Right ventricle myocardium superior (tissue), 1 donor: Measurements from ENCODE around the gene ARF1. TPM values are rescaled to one million over a fixed set of nuclear protein-coding genes. Genes with fewer than 3 reads are reported as not detected.

ENCODE experiments used
- ATAC-seq: fragments of 200-7000 bp; cut with Tn5 transposase; one replicate; pipeline ENCODE4 v1.9.1; 2020; ENCODE audit warnings: mild to moderate bottlenecking; ENCODE audit not compliant: poor library complexity
- DNase-seq: peaks from one replicate; pipeline ENCODE4 v3.0.0-alpha.2; 2020
- intact Hi-C: fragments of 100-400 bp; cut with DNase I; formaldehyde crosslinking; loops from one replicate; pipeline ENCODE4 v1.11.2; 2022
- total RNA-seq: library from RNA; stranded (reverse); fragmentation: NEBNext Ultra II Directional; extraction: Animal tissue kit (Norgen Biotek cat#: 25700); gene quantifications from one replicate; pipeline ENCODE4 v1.2.1, GENCODE V29; 2021
- donor health status: DM: no; HTN: yes; CAD: no; lungs with severe emphysema.

The ARF1 gene
- total RNA-seq, 1 donor from 2014 or later: 251 TPM

GRCh38 chr1:228065543-228066347 is 16.8 kb upstream of the ARF1 start:
- intact Hi-C loops: no loop called here
- ATAC-seq (no peak), DNase-seq (no peak)

- ATAC-seq (no peak), DNase-seq (no peak)
- intact Hi-C loops: no loop called here
Observed at GRCh38 chr1:228066416-228066815, 16.1 kb upstream of the ARF1 start.

DNA sequence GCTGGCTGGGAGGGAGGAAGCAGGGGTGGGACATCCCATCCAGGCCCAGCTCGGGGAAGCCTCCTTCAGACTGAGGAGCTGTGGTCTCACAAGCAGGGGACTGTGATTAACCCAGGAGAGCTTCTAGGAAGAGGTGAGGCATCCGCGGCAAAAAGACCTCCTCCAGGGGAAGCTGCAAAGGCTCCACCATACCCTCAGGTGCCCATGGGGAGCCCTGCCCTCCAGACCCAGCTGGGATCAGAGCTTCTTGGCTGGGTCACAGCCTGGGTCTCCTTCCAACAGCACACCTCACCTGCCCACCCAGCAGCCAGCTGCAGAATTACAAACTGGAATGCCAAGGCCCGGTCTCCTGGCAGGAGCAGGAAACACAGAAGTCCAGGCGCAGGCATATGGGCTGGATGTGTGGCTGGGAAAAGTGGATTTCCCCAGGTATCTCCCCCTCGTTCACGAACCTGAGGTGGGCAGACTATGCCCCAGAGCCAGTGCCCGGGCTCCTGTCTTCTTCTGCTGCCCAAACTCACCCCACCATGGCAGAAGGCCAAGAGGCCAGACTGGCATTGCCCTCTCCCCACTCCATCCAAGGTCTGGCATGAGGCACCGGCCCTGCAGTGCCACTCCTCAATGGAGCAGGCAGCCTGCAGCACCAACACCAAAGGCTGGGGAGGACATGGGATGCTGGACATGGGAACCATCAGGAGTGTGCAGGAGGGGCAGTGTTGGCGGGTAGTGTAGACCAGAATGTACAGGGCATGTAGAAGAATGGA is 15.4 kb upstream of the ARF1 start:
- ATAC-seq (no peak), DNase-seq (peak; percentile 25)
- intact Hi-C loops: no loop called here

- ATAC-seq: no peak
Observed at GRCh38 chr1:228068359-228068758, 14.1 kb upstream of the ARF1 start.

GRCh38 chr1:228070173-228070572 is 12.3 kb upstream of the ARF1 start:
- intact Hi-C loops: no loop called here
- DNase-seq (no peak), ATAC-seq (no peak)

More at GRCh38 chr1:228068359-228068758, 14.1 kb upstream of the ARF1 start:
- no peak for DNase-seq
- intact Hi-C loops: no loop called here

DNA sequence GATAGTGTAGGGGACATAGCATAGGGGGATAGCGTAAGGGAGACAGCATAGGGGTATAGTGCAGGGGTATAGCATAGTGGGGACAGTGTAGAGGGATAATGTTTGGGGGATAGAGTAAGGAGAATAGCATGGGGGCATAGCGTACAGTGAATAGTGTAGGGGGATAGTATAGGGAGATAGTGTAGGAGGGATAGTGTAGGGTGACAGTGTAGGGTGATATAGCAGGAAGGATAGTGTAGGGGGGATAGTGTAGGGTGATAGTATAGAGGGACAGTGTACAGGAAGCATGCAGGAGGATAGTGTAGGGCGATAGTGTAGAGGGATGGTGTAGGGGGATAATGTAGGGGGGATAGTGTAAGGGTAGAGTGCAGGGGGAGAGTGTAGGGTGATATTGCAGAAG is 11.7 kb upstream of the ARF1 start:
- intact Hi-C loops: no loop called here
- no peak for DNase-seq
- no peak for ATAC-seq

DNA sequence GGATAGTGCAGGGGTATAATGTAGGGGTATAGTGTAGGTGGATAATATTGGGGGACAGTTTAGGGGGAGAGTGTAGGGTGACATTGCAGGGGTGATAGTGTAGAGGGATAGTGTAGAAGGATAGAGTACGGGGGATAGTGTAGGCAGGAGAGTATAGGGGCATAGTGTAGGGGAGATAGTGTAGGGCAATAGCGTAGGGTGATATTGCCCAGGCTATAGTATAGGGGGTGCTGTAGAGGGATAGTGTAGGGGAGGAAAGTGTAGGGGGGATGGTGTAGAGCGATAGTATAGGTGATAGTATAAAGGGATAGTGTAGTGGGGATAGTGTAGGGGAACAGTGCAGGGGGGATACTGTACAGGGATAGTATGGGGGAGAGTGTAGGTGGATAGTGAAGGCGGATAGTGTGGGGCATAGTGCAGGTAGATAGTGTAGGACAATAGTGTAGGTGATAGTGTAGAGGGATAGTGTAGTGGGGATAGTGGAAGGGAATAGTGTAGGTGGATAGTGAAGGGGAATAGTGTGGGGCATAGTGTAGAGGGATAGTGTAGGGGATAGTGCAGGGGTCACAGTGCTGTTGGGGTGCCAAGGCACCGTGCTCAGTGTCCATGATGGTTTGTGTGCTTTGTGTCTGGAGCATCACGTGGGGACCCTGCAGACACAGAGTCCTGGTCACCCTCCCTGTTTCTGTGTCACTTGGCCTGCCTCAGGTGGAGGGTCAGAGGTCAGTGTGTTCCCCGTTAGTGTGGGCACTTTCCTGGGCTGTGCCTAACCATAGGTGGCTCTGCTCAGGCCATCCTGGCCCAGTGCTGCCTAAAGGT is 10.5 kb upstream of the ARF1 start:
- DNase-seq: peak; percentile 17
- no peak for ATAC-seq
- intact Hi-C loops: no loop called here

DNA sequence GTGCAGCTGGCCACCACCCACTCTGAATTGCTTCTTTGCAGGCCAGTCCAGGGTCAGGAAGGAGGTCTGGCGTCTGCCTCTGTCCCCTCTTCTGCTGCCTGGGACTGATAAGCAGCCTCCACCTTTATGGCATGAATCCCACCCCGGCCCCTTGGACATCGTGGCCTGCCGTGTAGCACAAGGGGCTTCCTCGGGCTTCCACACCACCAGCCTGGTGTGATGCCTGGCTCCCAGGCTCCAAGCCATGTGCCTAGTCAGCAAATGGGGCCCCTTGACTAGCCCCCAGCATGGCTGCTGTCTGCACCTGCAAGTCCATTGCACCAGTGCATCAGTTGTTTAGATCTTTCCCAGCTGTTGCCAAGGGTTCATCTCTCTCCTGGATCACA is 9.9 kb upstream of the ARF1 start:
- DNase-seq: peak; percentile 27
- intact Hi-C loops: no loop called here
- no peak for ATAC-seq

DNA sequence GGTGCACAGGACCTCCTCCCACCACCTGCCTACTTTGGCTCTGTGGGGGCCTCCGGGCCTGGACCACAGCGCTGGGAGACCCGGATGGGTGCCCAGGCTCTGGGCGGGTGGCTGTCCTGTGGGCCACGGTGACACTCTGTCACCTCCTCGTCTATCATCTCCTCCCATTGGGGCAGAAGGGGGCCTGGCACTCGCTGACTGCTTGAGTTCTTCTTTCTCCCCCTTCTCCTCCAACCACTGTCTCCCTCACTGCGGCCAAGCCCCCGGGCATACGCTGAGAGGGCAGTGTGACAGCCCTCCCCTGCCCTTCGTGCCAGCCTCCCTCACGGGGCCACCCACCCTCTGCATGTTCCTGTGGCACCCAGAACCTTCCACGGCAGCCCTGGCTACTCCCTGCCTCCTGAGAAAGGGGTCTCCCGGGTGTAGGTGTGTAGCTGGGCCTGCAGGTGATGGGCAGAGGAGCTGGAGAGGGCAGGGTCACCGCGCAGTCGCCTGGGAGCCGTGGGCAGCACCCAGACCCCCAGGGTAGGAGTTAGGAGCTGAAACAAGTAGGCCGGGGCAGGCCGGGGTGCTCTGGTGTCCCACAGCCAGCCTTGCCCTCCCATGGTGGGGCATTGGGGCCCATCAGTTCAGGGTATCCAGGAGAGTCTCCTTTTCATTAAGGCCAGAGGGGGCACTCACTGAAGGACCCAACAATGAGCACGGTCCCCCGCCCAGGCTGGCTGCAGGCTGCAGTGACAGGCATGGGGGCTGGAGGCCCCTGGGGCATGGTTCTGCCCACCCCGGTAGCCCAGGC is 9.2 kb upstream of the ARF1 start:
- ATAC-seq (no peak), DNase-seq (peak; percentile 40)
- intact Hi-C loops: no loop called here

DNA sequence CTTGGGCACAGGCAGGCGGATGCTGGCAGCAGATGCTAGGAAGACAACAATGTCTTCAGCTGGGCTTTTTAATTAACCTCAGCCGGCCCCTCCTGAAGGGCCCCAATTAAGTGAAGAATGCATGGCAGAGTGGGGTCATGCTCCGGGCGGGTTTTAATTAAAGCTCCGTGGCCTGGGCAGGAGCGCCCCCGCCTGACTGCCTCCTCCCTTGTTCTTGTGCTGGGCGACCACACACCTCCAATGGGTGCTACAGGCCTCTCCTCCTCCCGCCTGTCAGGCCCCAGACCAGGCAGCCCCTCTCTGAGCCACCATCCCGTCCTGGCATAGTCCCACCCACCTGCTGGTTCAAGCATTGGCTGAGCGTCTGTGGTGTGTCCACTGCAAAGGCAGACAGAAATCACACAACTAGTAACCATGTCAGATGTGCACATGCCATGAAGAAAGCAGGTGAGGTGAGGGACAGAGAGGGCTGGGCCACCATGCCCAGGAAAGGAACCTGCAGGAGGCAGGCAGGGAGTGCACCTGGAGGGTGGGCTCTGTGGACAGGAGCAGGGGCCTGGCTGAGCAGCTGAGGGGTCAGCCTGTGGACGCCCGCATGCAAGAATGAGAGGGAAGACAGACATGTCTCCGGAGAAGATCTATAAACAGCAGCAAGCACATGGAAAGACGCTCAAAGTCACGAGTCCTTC is 8.5 kb upstream of the ARF1 start:
- DNase-seq (peak; percentile 42), ATAC-seq (no peak)
- intact Hi-C loops: no loop called here

GRCh38 chr1:228074954-228075730 is 7.4 kb upstream of the ARF1 start:
- ATAC-seq: no peak
- DNase-seq: peak; percentile 45
- intact Hi-C loops: no loop called here

- ATAC-seq: no peak
- intact Hi-C loops: no loop called here
- peak; percentile 34 for DNase-seq
Observed at GRCh38 chr1:228075801-228076271, 6.7 kb upstream of the ARF1 start.

DNA sequence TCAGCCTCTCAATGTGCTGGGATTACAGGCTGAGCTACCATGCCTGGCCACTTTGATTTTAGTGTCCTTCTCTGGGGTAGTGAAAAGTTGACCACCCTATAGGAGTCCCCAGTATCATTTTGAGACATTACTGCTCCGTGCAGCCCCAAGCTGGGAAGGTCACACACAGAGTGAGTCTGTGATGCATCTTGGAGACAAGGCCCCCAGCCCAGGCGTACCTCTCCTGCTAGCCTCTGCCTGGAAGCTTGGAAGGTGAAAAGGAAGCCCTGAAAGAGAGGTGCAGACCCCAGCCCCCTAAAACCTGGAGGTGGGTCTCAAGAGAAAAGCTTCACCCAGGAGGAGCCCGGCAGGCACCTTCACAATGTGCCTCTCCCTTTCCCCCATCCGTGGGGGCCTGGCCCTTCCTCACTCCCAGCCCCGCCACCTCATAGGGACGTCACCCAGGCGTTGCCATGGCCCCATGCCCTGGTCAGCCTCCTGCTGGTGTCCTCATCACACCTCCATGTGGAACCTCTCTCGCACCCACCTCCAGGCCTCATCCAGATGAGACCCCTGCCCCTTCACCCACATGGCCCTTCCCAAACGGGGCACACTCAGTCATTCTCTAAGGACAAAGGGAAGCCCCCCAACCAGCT is 5.6 kb upstream of the ARF1 start:
- intact Hi-C loops: no loop called here
- no peak for ATAC-seq
- peak; percentile 30 for DNase-seq

DNA sequence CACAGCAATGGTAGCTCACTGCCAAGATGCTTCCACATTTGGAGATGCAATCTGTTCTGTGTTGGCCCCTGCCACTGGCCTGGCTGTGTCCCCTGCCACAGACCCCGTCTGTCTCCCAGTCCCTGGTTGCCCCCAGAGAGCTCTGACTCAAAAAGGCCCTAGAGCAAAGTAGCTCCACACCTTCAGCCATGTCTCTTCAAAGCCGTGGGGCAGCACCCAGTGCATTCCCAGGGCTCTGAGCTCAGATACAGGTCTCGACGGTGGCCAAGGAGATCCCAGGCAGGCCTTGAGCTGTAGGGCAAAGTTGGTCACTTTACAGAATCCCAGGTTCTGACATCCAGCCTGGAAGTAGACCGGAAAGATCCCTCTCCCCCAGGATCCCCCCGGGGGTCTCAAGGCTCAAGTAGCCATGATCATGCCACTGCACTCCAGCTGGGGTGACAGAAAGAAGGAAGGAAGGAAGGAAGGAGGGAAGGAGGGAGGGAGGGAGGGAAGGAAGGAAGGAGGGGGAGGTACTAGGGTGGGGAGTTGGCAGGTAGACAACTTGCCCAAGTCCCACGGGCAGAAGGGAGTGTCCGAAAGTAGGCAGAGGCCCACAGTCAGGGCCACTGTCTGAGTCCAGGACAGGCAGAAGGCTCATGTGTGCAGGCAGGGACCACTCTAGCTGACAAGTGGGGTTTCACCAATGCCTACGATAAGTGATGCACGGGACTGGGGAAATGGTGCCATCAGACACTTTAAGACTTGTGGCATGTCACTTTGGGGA is 4.8 kb upstream of the ARF1 start:
- intact Hi-C loops: no loop called here
- peak; percentile 36 for DNase-seq
- ATAC-seq: no peak

DNA sequence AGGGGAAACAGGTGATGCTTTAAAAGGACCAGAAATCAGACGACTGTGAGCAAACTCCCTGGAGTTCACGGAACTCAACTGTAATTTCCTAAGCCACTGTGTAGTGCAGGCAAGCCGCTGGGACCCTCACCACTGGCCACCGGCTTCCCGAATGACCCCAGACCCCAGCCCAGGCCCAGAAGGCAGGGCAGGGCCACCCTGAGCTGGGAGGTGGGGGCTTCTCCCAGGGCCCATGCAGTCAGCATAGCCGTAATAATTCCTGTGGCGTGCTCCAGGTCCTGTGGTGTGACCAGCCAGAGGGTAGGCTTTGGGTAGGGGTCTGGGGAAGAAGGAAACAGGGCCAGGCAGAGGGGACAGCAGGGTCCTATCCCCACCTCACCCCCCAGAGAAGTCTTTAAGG is 3.5 kb upstream of the ARF1 start:
- intact Hi-C loops: no loop called here
- DNase-seq: peak; percentile 20
- ATAC-seq: no peak

DNA sequence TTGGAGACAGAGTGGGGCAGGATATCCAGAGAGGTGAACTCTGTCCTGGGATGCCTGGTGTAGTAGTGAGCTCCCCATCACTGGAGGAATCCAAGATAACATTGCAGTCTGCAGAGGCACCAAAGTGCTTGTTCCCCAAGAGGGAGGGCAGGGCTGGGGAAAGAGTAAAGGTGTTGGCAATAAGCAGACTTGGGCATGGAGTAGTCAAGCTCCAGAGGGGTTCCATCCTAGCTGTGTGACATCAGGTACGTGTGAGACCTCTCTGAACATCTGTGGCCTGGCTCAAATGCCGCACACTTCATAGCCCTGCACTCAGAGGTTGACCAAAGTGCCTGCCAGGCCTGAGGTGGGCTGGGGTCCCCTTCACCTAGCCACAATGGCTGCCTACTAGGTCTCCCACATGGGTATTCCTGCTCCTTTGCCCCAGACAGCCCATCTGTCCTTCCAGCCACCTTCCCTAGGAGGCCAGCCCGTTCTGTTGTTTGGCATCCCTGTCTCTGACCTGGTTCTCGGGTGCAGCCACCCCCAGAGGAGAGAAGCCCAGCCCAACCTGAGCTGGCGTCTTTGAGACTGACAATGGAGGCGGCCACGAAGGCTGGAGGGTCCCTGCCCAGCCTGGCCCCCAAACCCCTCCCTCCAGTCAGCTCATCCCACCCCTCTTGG is 2.8 kb upstream of the ARF1 start:
- DNase-seq (peak; percentile 17), ATAC-seq (no peak)
- intact Hi-C loops: no loop called here
